ENCODE measurements around the gene NCAPD3.

GRCh38 chr11:134143801-134144200 is 80.0 kb downstream of the NCAPD3 start:
- TF ChIP-seq CTCF (IDR thresholded peaks at IDR 0.05) (no peak), POLR2A (IDR thresholded peaks at IDR 0.05) (no peak)

All from adrenal gland (tissue), 5 donors.